ENCODE measurements around the gene MVB12B.
A peak's percentile ranks its signal among the peaks of the same experiment; 100 is the strongest.

DNA sequence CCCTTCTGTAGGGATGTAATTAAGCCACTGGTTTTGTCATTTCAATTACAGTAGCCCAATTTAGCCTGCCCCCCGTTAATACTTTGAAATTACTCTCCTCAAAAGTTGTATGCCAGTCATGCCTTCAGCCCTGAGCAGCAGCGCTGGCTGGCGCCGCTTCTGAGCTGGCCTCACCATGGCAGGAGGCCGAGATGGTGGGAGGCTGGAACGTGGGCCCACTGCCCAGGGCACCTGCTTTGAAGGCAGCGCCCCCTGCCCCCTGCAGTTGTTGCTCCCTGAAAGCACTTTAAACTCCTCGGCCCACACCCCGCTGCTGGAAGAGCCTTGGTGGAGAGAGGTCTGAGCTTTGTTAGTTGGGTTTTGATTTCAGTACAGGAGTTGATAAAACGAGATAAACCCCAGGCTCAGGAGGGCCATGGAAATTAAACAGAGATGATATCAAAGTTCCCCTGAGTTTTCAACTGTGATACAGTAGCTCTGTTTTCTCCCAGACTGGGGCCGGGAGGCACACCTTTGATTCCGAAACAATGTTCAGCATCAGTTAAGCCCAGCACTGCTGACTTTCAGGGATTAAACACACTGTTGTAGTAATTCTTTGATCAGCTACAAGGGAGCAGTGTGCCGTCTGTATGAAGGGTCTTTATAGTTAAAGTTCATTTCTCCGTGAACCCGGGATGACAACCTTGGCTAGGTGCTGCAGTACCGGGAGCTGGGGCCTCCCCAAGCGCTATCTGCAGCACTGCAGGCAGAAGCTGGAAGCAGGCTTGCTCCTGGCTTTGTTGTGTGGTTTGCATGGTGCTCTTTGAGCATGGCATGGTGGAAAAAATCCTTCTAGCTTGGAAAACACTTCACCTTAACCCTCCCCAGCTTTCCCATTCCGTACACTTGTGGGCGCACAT lies 9.5 kb downstream of the MVB12B start:
- TF ChIP-seq POLR2A (IDR thresholded peaks at IDR 0.05), result no peak
- TF ChIP-seq, protein P1, sequence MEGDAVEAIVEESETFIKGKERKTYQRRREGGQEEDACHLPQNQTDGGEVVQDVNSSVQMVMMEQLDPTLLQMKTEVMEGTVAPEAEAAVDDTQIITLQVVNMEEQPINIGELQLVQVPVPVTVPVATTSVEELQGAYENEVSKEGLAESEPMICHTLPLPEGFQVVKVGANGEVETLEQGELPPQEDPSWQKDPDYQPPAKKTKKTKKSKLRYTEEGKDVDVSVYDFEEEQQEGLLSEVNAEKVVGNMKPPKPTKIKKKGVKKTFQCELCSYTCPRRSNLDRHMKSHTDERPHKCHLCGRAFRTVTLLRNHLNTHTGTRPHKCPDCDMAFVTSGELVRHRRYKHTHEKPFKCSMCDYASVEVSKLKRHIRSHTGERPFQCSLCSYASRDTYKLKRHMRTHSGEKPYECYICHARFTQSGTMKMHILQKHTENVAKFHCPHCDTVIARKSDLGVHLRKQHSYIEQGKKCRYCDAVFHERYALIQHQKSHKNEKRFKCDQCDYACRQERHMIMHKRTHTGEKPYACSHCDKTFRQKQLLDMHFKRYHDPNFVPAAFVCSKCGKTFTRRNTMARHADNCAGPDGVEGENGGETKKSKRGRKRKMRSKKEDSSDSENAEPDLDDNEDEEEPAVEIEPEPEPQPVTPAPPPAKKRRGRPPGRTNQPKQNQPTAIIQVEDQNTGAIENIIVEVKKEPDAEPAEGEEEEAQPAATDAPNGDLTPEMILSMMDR (IDR thresholded peaks at IDR 0.05), result peak in 1 of 4 donors; percentile 6
